GM23338 (cell line): ENCODE results near the gene FOXL1. TPM values are rescaled to one million over a fixed set of nuclear protein-coding genes. Genes with fewer than 3 reads are reported as not detected.

Experiments used
- ATAC-seq: fragments of 200-7000 bp; cut with Tn5 transposase; 3 replicates; pipeline ENCODE4 v1.9.1; 2020
- DNase-seq: peaks from one replicate; pipeline ENCODE4 v3.0.0-alpha.2; 2015; ENCODE audit warnings: low spot score
- H2AFZ ChIP-seq: fragments of 200-600 bp; sonication (generic); 2 replicates; pipeline ENCODE4 v1.8.0; 2016; ENCODE audit warnings: antibody characterized with exemption, mild to moderate bottlenecking, moderate library complexity
- H3F3A ChIP-seq: fragments of 200-600 bp; sonication (generic); replicated peaks from 2 replicates; pipeline ENCODE4 v1.8.0; 2017; ENCODE audit warnings: antibody characterized with exemption, mixed run types, low read depth
- H3K27ac ChIP-seq: fragments of 200-600 bp; sonication (generic); 2 replicates; pipeline ENCODE4 v1.6.1; 2016; ENCODE audit warnings: low read depth
- H3K27me3 ChIP-seq: fragments of 200-600 bp; sonication (generic); 2 replicates; pipeline ENCODE4 v1.8.0; 2016; ENCODE audit warnings: mild to moderate bottlenecking, mixed run types, moderate library complexity; ENCODE audit not compliant: insufficient read depth
- H3K36me3 ChIP-seq: fragments of 200-600 bp; sonication (generic); 2 replicates; pipeline ENCODE4 v1.8.0; 2016; ENCODE audit warnings: mild to moderate bottlenecking; ENCODE audit not compliant: insufficient read depth
- H3K4me1 ChIP-seq: fragments of 200-600 bp; sonication (generic); 2 replicates; pipeline ENCODE4 v1.8.0; 2016; ENCODE audit warnings: mild to moderate bottlenecking, moderate library complexity; ENCODE audit not compliant: insufficient read depth
- H3K4me2 ChIP-seq: fragments of 200-600 bp; sonication (generic); 2 replicates; pipeline ENCODE4 v1.7.1; 2017; ENCODE audit warnings: mixed run types
- H3K4me3 ChIP-seq: fragments of 200-600 bp; sonication (generic); 2 replicates; pipeline ENCODE4 v1.6.1; 2016; ENCODE audit warnings: mixed run types
- H3K79me2 ChIP-seq: fragments of 200-600 bp; sonication (generic); replicated peaks from 2 replicates; pipeline ENCODE4 v1.8.0; 2017; ENCODE audit warnings: mild to moderate bottlenecking; ENCODE audit not compliant: insufficient read depth
- H3K9me2 ChIP-seq: fragments of 200-600 bp; sonication (generic); 2 replicates; pipeline ENCODE4 v1.8.0; 2017; ENCODE audit not compliant: insufficient read depth
- H4K20me1 ChIP-seq: fragments of 200-600 bp; sonication (generic); replicated peaks from 2 replicates; pipeline ENCODE4 v1.8.0; 2017; ENCODE audit warnings: mild to moderate bottlenecking; ENCODE audit not compliant: insufficient read depth
- H3K27ac Mint-ChIP-seq: 2 replicates; pipeline ENCODE4 v1.8.0; 2020; ENCODE audit warnings: inconsistent platforms, mild to moderate bottlenecking, moderate library complexity, mixed read lengths
- H3K27me3 Mint-ChIP-seq: 3 replicates; pipeline ENCODE4 v1.8.0; 2022; ENCODE audit warnings: low read depth, mild to moderate bottlenecking, moderate library complexity, mixed read lengths, inconsistent platforms; ENCODE audit not compliant: insufficient read depth, poor library complexity
- H3K36me3 Mint-ChIP-seq: 3 replicates; pipeline ENCODE4 v1.8.0; 2021; ENCODE audit warnings: low read depth, mild to moderate bottlenecking, inconsistent platforms, moderate library complexity, mixed read lengths
- H3K4me1 Mint-ChIP-seq: 3 replicates; pipeline ENCODE4 v1.8.0; 2020; ENCODE audit warnings: mild to moderate bottlenecking, inconsistent platforms, mixed read lengths
- H3K4me3 Mint-ChIP-seq: 3 replicates; pipeline ENCODE4 v1.8.0; 2021; ENCODE audit warnings: moderate library complexity, mild to moderate bottlenecking, inconsistent platforms, mixed read lengths
- H3K9me3 Mint-ChIP-seq: 3 replicates; pipeline ENCODE4 v1.8.0; 2020; ENCODE audit warnings: moderate library complexity, mild to moderate bottlenecking, inconsistent platforms, mixed read lengths
- CREB1 ChIP-seq: fragments of 250-450 bp; sonication (Bioruptor Pico); IDR thresholded peaks from 2 replicates; pipeline ENCODE4 v1.5.0; 2020; ENCODE audit warnings: low read depth, mild to moderate bottlenecking, moderate library complexity
- EZH2 ChIP-seq: fragments of 200-600 bp; sonication (generic); IDR thresholded peaks from one replicate; pipeline ENCODE4 v1.8.0; 2017; ENCODE audit warnings: antibody characterized with exemption, mild to moderate bottlenecking, low read depth; ENCODE audit not compliant: unreplicated experiment
- EZH2phosphoT487 ChIP-seq: fragments of 200-600 bp; sonication (generic); IDR thresholded peaks from one replicate; pipeline ENCODE4 v1.8.1; 2018; ENCODE audit warnings: antibody characterized with exemption; ENCODE audit not compliant: unreplicated experiment
- JUNB ChIP-seq: IDR thresholded peaks from one replicate; pipeline ENCODE4 v1.6.1; 2016; ENCODE audit warnings: antibody characterized with exemption; ENCODE audit not compliant: unreplicated experiment
- NANOG ChIP-seq: IDR thresholded peaks from 2 replicates; pipeline ENCODE4 v1.6.1; 2016; ENCODE audit warnings: antibody characterized with exemption, borderline replicate concordance
- POLR2AphosphoS5 ChIP-seq: IDR thresholded peaks from 2 replicates; pipeline ENCODE4 v1.6.1; 2016; ENCODE audit warnings: antibody characterized with exemption, low read depth
- polyA plus RNA-seq: library from polyadenylated mRNA; unstranded; fragments of >200 nt; fragmentation: Nextera tagmentation; extraction: Ambion mirVana; gene quantifications from 2 replicates; pipeline ENCODE4 v1.2.1, GENCODE V29; 2016
- total RNA-seq: library from RNA; depleted of rRNA; stranded (reverse); fragments of >200 nt; shearing (Covaris generic); gene quantifications from 2 replicates; pipeline ENCODE4 v1.2.3, GENCODE V29; 2014
- TF ChIP-seq, protein P1 (sequence below): IDR thresholded peaks from 2 replicates; pipeline ENCODE4 v1.6.1; 2016; ENCODE audit warnings: antibody characterized with exemption
- TF ChIP-seq, protein P2 (sequence below): IDR thresholded peaks from one replicate; pipeline ENCODE4 v1.6.1; 2018; ENCODE audit warnings: antibody characterized with exemption; ENCODE audit not compliant: unreplicated experiment
- TF ChIP-seq, protein P3 (sequence below): fragments of 250-450 bp; sonication (Bioruptor Pico); IDR thresholded peaks from 2 replicates; pipeline ENCODE4 v1.5.0; 2020; ENCODE audit warnings: mild to moderate bottlenecking, moderate library complexity

FOXL1 gene
- total and polyA plus RNA-seq, 2 experiments from 2014 or later, result 0.31 TPM; not detected in 1

DNA sequence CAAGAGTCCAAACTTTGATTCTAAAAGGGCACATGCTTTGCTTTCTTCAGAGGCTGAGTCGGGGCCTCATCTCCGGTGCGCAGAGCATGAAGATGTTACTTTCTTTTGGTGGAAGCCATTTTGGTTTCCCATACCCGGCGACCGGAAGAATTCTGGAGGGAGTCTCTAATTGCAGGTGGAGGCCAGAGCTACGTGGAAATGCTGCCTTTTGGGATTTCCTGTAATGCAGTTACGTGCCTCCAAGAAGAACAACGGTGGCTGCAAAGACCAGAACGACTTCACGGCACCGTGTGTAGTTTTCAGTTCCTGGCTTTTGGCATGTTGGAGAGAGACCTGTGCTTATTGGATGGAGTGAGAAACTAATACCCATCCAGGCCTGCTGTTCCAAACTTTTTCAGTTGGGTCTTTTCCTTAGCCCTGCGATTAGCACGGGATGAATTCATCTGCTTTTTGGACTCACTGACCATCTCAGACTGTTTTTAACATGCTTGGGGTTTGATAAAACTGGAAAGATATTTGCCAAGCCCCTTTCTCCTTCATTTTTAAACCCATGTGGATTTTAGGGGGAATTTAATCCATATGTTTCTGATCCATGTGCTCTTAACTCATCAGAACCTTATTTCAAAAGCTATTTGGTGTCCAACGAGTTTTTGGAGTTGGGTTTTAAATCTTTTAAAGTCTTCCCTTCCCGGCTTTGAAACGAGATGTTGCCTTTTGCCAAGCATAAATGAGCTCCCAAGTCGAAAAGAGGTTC lies 19.0 kb downstream of the FOXL1 start:
- no peak overlapping the region for H3K27ac ChIP-seq
- Mint-ChIP-seq H3K9me3 (no peaks in the 10 kb centered on the region; the same call in 1 of the 3 replicates), H3K36me3 (no peaks in the 10 kb centered on the region), H3K27ac (no peak overlapping the region), H3K4me1 (peaks cover 11% of the 10 kb centered on the region), H3K4me3 (no peak overlapping the region), H3K27me3 (peaks cover 2% of the 10 kb centered on the region)
- H2AFZ ChIP-seq, result 0 out of 2 replicates have a peak overlapping the region, but pooled peaks have one; percentile 28
- H3K4me2 ChIP-seq, result no peak overlapping the region
- ATAC-seq, result no peak
- no peaks in the 10 kb centered on the region for H3K36me3 ChIP-seq
- DNase-seq, result no peak
- H4K20me1 ChIP-seq, result no peaks in the 10 kb centered on the region
- no peaks in the 10 kb centered on the region for H3K79me2 ChIP-seq
- no peak overlapping the region for H3K4me3 ChIP-seq
- TF ChIP-seq EZH2phosphoT487, result no peak
- no peak for TF ChIP-seq CREB1
- TF ChIP-seq NANOG, result no peak
- TF ChIP-seq, protein P1, sequence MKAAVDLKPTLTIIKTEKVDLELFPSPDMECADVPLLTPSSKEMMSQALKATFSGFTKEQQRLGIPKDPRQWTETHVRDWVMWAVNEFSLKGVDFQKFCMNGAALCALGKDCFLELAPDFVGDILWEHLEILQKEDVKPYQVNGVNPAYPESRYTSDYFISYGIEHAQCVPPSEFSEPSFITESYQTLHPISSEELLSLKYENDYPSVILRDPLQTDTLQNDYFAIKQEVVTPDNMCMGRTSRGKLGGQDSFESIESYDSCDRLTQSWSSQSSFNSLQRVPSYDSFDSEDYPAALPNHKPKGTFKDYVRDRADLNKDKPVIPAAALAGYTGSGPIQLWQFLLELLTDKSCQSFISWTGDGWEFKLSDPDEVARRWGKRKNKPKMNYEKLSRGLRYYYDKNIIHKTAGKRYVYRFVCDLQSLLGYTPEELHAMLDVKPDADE, result no peak
- TF ChIP-seq, protein P2, sequence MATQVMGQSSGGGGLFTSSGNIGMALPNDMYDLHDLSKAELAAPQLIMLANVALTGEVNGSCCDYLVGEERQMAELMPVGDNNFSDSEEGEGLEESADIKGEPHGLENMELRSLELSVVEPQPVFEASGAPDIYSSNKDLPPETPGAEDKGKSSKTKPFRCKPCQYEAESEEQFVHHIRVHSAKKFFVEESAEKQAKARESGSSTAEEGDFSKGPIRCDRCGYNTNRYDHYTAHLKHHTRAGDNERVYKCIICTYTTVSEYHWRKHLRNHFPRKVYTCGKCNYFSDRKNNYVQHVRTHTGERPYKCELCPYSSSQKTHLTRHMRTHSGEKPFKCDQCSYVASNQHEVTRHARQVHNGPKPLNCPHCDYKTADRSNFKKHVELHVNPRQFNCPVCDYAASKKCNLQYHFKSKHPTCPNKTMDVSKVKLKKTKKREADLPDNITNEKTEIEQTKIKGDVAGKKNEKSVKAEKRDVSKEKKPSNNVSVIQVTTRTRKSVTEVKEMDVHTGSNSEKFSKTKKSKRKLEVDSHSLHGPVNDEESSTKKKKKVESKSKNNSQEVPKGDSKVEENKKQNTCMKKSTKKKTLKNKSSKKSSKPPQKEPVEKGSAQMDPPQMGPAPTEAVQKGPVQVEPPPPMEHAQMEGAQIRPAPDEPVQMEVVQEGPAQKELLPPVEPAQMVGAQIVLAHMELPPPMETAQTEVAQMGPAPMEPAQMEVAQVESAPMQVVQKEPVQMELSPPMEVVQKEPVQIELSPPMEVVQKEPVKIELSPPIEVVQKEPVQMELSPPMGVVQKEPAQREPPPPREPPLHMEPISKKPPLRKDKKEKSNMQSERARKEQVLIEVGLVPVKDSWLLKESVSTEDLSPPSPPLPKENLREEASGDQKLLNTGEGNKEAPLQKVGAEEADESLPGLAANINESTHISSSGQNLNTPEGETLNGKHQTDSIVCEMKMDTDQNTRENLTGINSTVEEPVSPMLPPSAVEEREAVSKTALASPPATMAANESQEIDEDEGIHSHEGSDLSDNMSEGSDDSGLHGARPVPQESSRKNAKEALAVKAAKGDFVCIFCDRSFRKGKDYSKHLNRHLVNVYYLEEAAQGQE, result no peak
- no peak for TF ChIP-seq EZH2
- no peaks in the 10 kb centered on the region; the same call in 1 of the 2 replicates for H3K9me2 ChIP-seq
- no peaks in the 10 kb centered on the region for H3F3A ChIP-seq
- no peaks in the 10 kb centered on the region for H3K4me1 ChIP-seq
- no peaks in the 10 kb centered on the region for H3K27me3 ChIP-seq

DNA sequence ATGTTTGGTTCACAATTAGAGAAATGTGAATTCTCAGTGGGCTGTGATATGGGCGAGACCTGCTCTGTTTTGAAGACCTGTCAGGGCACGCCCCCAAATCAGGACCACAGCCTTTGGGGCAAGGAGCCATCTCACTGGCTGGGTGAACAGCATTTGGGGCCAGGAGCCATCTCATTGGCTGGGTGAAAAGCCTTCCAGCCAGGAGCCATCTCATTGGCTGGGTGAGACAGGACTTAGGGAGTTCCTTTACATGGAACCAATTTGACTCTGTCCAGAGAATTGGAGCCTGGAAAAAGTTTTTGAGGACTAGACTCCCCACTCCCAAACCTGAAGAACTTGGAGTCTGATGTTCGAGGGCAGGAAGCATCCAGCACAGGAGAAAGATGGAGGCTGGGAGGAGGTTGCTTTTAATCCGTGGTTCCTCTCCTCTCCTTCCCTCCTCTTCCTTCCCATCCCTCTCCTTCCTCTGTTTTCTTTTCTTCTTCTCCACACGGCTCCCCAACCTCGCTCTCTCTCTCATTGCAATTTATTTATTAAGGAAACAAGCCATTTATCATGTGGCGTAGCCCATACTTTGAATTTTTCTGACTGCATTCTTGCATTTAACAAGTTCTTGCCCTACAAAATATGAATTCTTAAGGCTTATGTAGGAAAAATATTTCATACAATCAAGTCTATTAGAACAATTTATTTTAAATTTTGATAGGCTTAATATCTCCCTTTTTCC lies 19.7 kb downstream of the FOXL1 start:
- no peaks in the 10 kb centered on the region for H3K27me3 ChIP-seq
- H3K4me3 Mint-ChIP-seq, result no peak overlapping the region
- no peaks in the 10 kb centered on the region for H3K4me1 ChIP-seq
- H3K4me3 ChIP-seq, result no peak overlapping the region
- DNase-seq (no peak), ATAC-seq (no peak)
- no peak overlapping the region for H3K4me2 ChIP-seq
- no peaks in the 10 kb centered on the region for H3K36me3 Mint-ChIP-seq
- no peaks in the 10 kb centered on the region; the same call in 1 of the 2 replicates for H3K9me2 ChIP-seq
- no peaks in the 10 kb centered on the region for H3K36me3 ChIP-seq
- peaks cover 2% of the 10 kb centered on the region for H3K27me3 Mint-ChIP-seq
- H3K79me2 ChIP-seq, result no peaks in the 10 kb centered on the region
- H3K9me3 Mint-ChIP-seq, result no peaks in the 10 kb centered on the region; the same call in 1 of the 3 replicates
- H3K27ac Mint-ChIP-seq, result no peak overlapping the region
- no peaks in the 10 kb centered on the region for H4K20me1 ChIP-seq
- no peak overlapping the region for H3K27ac ChIP-seq
- no peaks in the 10 kb centered on the region for H3F3A ChIP-seq
- peaks cover 11% of the 10 kb centered on the region for H3K4me1 Mint-ChIP-seq
- H2AFZ ChIP-seq, result 0 out of 2 replicates have a peak overlapping the region, but pooled peaks have one; percentile 28
- TF ChIP-seq, protein P3, sequence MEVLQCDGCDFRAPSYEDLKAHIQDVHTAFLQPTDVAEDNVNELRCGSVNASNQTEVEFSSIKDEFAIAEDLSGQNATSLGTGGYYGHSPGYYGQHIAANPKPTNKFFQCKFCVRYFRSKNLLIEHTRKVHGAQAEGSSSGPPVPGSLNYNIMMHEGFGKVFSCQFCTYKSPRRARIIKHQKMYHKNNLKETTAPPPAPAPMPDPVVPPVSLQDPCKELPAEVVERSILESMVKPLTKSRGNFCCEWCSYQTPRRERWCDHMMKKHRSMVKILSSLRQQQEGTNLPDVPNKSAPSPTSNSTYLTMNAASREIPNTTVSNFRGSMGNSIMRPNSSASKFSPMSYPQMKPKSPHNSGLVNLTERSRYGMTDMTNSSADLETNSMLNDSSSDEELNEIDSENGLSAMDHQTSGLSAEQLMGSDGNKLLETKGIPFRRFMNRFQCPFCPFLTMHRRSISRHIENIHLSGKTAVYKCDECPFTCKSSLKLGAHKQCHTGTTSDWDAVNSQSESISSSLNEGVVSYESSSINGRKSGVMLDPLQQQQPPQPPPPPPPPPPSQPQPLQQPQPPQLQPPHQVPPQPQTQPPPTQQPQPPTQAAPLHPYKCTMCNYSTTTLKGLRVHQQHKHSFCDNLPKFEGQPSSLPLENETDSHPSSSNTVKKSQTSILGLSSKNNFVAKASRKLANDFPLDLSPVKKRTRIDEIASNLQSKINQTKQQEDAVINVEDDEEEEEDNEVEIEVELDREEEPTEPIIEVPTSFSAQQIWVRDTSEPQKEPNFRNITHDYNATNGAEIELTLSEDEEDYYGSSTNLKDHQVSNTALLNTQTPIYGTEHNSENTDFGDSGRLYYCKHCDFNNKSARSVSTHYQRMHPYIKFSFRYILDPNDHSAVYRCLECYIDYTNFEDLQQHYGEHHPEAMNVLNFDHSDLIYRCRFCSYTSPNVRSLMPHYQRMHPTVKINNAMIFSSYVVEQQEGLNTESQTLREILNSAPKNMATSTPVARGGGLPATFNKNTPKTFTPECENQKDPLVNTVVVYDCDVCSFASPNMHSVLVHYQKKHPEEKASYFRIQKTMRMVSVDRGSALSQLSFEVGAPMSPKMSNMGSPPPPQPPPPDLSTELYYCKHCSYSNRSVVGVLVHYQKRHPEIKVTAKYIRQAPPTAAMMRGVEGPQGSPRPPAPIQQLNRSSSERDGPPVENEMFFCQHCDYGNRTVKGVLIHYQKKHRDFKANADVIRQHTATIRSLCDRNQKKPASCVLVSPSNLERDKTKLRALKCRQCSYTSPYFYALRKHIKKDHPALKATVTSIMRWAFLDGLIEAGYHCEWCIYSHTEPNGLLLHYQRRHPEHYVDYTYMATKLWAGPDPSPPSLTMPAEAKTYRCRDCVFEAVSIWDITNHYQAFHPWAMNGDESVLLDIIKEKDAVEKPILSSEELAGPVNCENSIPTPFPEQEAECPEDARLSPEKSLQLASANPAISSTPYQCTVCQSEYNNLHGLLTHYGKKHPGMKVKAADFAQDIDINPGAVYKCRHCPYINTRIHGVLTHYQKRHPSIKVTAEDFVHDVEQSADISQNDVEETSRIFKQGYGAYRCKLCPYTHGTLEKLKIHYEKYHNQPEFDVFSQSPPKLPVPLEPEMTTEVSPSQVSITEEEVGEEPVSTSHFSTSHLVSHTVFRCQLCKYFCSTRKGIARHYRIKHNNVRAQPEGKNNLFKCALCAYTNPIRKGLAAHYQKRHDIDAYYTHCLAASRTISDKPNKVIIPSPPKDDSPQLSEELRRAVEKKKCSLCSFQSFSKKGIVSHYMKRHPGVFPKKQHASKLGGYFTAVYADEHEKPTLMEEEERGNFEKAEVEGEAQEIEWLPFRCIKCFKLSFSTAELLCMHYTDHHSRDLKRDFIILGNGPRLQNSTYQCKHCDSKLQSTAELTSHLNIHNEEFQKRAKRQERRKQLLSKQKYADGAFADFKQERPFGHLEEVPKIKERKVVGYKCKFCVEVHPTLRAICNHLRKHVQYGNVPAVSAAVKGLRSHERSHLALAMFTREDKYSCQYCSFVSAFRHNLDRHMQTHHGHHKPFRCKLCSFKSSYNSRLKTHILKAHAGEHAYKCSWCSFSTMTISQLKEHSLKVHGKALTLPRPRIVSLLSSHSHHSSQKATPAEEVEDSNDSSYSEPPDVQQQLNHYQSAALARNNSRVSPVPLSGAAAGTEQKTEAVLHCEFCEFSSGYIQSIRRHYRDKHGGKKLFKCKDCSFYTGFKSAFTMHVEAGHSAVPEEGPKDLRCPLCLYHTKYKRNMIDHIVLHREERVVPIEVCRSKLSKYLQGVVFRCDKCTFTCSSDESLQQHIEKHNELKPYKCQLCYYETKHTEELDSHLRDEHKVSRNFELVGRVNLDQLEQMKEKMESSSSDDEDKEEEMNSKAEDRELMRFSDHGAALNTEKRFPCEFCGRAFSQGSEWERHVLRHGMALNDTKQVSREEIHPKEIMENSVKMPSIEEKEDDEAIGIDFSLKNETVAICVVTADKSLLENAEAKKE, result no peak
- no peak for TF ChIP-seq NANOG
- TF ChIP-seq CREB1, result no peak
- no peak for TF ChIP-seq POLR2AphosphoS5
- no peak for TF ChIP-seq JUNB
